Activated B cell treated with CpG ODN at 0.5 μM for 24 hours (primary cell): ENCODE measurements around the gene MYBPH. TPM values are rescaled to one million over a fixed set of nuclear protein-coding genes. Genes with fewer than 3 reads are reported as not detected.

Experiments used
- ATAC-seq: fragments of 200-7000 bp; cut with Tn5 transposase; one replicate; pipeline ENCODE4 v1.10.0; 2021; ENCODE audit warnings: low read depth, mild to moderate bottlenecking, moderate library complexity
- CTCF ChIA-PET: fragments of 350-600 bp; sonication (Branson Sonifier 250); formaldehyde crosslinking; loops from one replicate; lab custom pipeline; 2021; ENCODE audit warnings: antibody characterized with exemption; lab: Charles Lee
- POLR2A ChIA-PET: fragments of 350-600 bp; sonication (Branson Sonifier 250); formaldehyde crosslinking; loops from one replicate; lab custom pipeline; 2021; ENCODE audit warnings: antibody characterized with exemption; lab: Charles Lee
- DNase-seq: peaks from one replicate; pipeline ENCODE4 v3.0.0; 2022
- H3K27ac Mint-ChIP-seq: one replicate; pipeline ENCODE4 v1.8.0; 2020; ENCODE audit warnings: mixed read lengths
- H3K27me3 Mint-ChIP-seq: one replicate; pipeline ENCODE4 v1.8.0; 2021; ENCODE audit warnings: mixed read lengths
- H3K36me3 Mint-ChIP-seq: one replicate; pipeline ENCODE4 v1.8.0; 2021; ENCODE audit warnings: low read depth, mixed read lengths
- H3K4me1 Mint-ChIP-seq: one replicate; pipeline ENCODE4 v1.8.0; 2021; ENCODE audit warnings: mixed read lengths
- H3K4me3 Mint-ChIP-seq: one replicate; pipeline ENCODE4 v1.8.0; 2020; ENCODE audit warnings: mild to moderate bottlenecking, mixed read lengths
- H3K9me3 Mint-ChIP-seq: one replicate; pipeline ENCODE4 v1.8.0; 2020; ENCODE audit warnings: mixed read lengths
- CTCF ChIP-seq: fragments of 200-600 bp; IDR thresholded peaks from one replicate; pipeline ENCODE4 v1.8.0; 2022; ENCODE audit warnings: antibody characterized with exemption, mild to moderate bottlenecking
- intact Hi-C: fragments of 100-400 bp; cut with micrococcal nuclease; formaldehyde crosslinking; loops from one replicate; pipeline ENCODE4 v1.15.1; 2024
- total RNA-seq: library from RNA; stranded (reverse); gene quantifications from 2 replicates; pipeline ENCODE4 v1.2.3, GENCODE V29; 2022

The MYBPH gene
- total RNA-seq, 1 donor from 2014 or later = not detected

DNA sequence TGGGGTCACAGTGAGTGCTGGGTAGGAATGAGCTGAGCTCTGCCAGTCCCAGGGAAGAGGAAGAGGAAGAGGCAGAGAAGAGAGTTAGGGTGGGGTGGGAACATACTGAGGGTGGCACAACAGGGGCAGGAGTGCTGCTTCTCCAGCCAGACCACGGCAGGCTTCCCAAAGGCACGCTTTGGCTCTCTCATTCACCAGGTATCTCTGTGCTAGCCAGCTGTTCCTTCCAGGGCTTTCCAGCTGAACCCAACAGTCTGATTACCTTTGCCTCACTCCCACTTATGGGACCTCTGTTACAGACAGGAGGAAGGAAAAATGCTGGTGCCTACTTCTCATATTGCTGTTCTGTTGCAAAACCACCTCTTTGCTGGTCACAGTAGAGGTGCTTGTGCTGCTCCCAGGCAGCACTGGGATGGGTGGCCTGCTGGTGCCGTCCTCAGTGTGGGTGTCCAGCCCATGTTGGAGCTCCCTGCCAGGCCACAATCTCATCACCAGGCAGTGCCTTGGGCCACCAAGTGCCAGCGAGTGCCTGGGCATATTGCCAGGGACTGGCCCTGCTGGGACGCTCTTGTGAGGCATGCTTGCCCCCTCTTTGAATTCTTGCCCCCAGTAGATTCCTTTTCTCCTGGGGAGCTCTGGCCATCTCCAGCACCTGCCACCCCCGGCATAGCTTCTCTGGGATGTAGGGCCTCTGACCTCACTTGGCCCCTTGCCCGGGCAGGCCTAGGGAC lies 46.0 kb downstream of the MYBPH start:
- no peak for TF ChIP-seq CTCF
- no peak overlapping the region for H3K4me3 Mint-ChIP-seq
- intact Hi-C loops = no loop called here
- POLR2A ChIA-PET = no interaction called here
- peaks cover 35% of the 10 kb centered on the region for H3K27me3 Mint-ChIP-seq
- H3K4me1 Mint-ChIP-seq = peaks cover 16% of the 10 kb centered on the region
- no peaks in the 10 kb centered on the region for H3K36me3 Mint-ChIP-seq
- CTCF ChIA-PET = interaction anchor here (0.6 kb wide), 1 partner anchor 43 kb away, joined by 3 read pairs; no protein-coding TSS in a partner anchor
- no peak overlapping the region for H3K27ac Mint-ChIP-seq
- no peaks in the 10 kb centered on the region for H3K9me3 Mint-ChIP-seq
- ATAC-seq = no peak
- no peak for DNase-seq

GRCh38 chr1:203128716-203129500 lies 46.7 kb downstream of the MYBPH start:
- intact Hi-C loops = no loop called here
- no peaks in the 10 kb centered on the region for H3K36me3 Mint-ChIP-seq
- DNase-seq = no peak
- H3K27me3 Mint-ChIP-seq = peaks cover 36% of the 10 kb centered on the region
- no peak for TF ChIP-seq CTCF
- ChIA-PET POLR2A (no interaction called here), CTCF (no interaction called here)
- no peak overlapping the region for H3K4me3 Mint-ChIP-seq
- H3K9me3 Mint-ChIP-seq = no peaks in the 10 kb centered on the region
- peaks cover 16% of the 10 kb centered on the region for H3K4me1 Mint-ChIP-seq
- ATAC-seq = no peak
- no peak overlapping the region for H3K27ac Mint-ChIP-seq

- Mint-ChIP-seq H3K9me3 (no peaks in the 10 kb centered on the region), H3K27ac (no peak overlapping the region), H3K36me3 (no peaks in the 10 kb centered on the region), H3K4me3 (no peak overlapping the region), H3K27me3 (peaks cover 36% of the 10 kb centered on the region), H3K4me1 (peaks cover 16% of the 10 kb centered on the region)
- DNase-seq (no peak), ATAC-seq (no peak)
- no peak for TF ChIP-seq CTCF
- CTCF ChIA-PET = no interaction called here
- intact Hi-C loops = no loop called here
- POLR2A ChIA-PET = no interaction called here
Observed at GRCh38 chr1:203128431-203128715, 47.3 kb downstream of the MYBPH start.

DNA sequence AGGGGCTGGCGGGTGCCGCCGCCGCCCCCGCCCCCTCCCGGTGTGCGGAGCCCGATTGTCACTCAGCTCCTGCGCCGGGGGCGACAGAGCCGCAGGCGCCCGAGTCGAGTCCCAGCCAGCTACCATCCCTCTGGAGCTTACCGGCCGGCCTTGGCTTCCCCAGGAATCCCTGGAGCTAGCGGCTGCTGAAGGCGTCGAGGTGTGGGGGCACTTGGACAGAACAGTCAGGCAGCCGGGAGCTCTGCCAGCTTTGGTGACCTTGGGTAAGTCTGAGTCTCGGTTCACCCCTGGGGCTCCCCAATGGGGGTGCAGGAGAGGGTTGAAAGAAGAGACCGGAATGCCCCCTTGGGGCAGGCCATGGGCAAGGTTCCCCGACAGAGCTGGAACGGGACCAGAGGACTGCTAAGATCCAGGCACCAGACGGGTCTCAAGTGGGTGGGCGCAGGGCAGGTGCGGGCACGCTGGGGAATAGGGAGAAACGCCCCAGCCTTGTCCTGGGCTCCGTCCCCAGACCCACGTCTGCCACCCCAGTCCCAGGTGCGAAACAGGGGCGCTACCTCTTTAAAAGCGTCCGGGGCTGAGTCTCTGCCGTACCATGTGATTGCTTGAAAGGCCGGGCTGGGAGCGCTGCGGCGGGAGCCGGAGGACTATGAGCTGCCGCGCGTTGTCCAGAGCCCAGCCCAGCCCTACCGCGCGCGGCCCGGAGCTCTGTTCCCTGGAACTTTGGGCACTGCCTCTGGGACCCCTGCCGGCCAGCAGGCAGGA lies 47.8 kb downstream of the MYBPH start, which contains the start of gene ADORA1:
ADORA1 (plus strand) TSS at position 61 of the 765 bp plus-strand sequence. CDS start 1,116 bp downstream, outside the sequence.
- no peak for DNase-seq
- TF ChIP-seq CTCF = no peak
- Mint-ChIP-seq H3K27ac (no peak within 1 kb of the TSS), H3K4me1 (peaks cover 16% of the 10 kb centered on the region), H3K36me3 (no peaks in the 10 kb centered on the region), H3K4me3 (peak within 1 kb of the TSS; percentile 28), H3K27me3 (peaks cover 34% of the 10 kb centered on the region), H3K9me3 (no peaks in the 10 kb centered on the region)
- ChIA-PET CTCF (no interaction called here), POLR2A (no interaction called here)
- intact Hi-C loops = no loop called here
- ATAC-seq = no peak
